Measurements from ENCODE around the gene LILRB4. TPM values are rescaled to one million over a fixed set of nuclear protein-coding genes. Genes with fewer than 3 reads are reported as not detected.

LILRB4 gene
- total and polyA plus RNA-seq, 9 of the 15 experiments (the other 6 are each of a cell fraction or from before 2014, with no cell fraction given) = not detected

DNA sequence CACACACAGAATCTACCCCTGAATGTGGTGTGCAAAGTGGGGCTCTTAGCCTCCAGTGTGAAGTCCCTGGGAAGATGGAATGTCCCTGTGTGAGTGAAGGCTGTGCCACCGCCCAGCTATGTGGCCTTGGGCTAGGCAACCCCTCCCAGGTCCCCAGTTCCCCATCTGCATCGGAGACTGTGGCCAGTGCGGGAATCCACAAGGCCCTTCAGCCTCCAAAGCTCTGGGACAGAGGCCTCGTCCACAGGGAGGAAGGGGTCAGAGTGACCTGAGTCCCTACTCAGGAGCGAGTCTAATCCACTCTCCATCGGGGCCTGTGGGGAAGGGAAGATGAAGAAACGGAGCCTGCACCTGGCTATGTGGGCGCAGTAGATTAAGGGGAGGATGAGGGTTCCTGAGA lies 42.1 kb downstream of the LILRB4 start:
- ChIA-PET POLR2A (no interaction called here), CTCF (ENCODE audit: low intra/inter-chr PET ratio) (no interaction called here)
- Histone ChIP-seq H4K20me1 (replicated peaks; ENCODE audit: control insufficient read depth, insufficient read depth, low read length) (0 out of 2 replicates have a peak, but pooled peaks cover 4% of the 10 kb centered on the region), H3K27ac (ENCODE audit: extremely low read depth, low read depth, low read length) (no peak overlapping the region), H3K9me1 (ENCODE audit: control insufficient read depth, insufficient read depth, low read length) (no peaks in the 10 kb centered on the region), H3K36me3 (ENCODE audit: control insufficient read depth, insufficient read depth, low read length) (no peaks in the 10 kb centered on the region), H3K4me1 (replicated peaks in 1 of 2; ENCODE audit: control insufficient read depth in 2 of 2, insufficient read depth in 2 of 2, low read length in 2 of 2) (no peaks in the 10 kb centered on the region; a peak in 2 of 5 replicates), H3K9me3 (replicated peaks; ENCODE audit: control insufficient read depth, insufficient read depth, low read depth, low read length) (no peaks in the 10 kb centered on the region), H3K27me3 (ENCODE audit: control insufficient read depth in 2 of 2, insufficient read depth in 2 of 2, low read length in 2 of 2) (peaks cover 0 to 17% of the 10 kb centered on the region in 2 experiments; a peak in 1 of 5 replicates), H3K4me3 (no peak overlapping the region), H3K79me2 (ENCODE audit: control insufficient read depth, insufficient read depth, low read length) (no peaks in the 10 kb centered on the region), H3K9ac (ENCODE audit: insufficient read depth in 1 of 2, low read depth in 2 of 2, low read length in 2 of 2) (no peak overlapping the region), H3K4me2 (ENCODE audit: insufficient read depth, low read length) (no peak overlapping the region), H2AFZ (ENCODE audit: low read depth, low read length) (no peak overlapping the region)
- intact Hi-C loops (cut with micrococcal nuclease) = no loop called here
- FAIRE-seq (no peak), ATAC-seq (no peak), DNase-seq (ENCODE audit: extremely low read depth in 1 of 4, low spot score in 3 of 4) (no peak)
- no peak for TF ChIP-seq ZZZ3 (IDR thresholded peaks at IDR 0.05)
- TF ChIP-seq FIP1L1 (IDR thresholded peaks at IDR 0.05; ENCODE audit: low read depth, low read length, poor library complexity, severe bottlenecking) = no peak
- no peak for TF ChIP-seq ZNF518B (CRISPR knock-in tag; IDR thresholded peaks at IDR 0.05)
- TF ChIP-seq, protein P1, sequence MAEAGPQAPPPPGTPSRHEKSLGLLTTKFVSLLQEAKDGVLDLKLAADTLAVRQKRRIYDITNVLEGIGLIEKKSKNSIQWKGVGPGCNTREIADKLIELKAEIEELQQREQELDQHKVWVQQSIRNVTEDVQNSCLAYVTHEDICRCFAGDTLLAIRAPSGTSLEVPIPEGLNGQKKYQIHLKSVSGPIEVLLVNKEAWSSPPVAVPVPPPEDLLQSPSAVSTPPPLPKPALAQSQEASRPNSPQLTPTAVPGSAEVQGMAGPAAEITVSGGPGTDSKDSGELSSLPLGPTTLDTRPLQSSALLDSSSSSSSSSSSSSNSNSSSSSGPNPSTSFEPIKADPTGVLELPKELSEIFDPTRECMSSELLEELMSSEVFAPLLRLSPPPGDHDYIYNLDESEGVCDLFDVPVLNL (CRISPR knock-in tag; IDR thresholded peaks at IDR 0.05; ENCODE audit: low read depth) = no peak
- no peak for TF ChIP-seq ZNF57 (CRISPR knock-in tag; IDR thresholded peaks at IDR 0.05)
- TF ChIP-seq NR4A1 (CRISPR knock-in tag; IDR thresholded peaks at IDR 0.05) = no peak
- TF ChIP-seq NR4A1 (tag; IDR thresholded peaks at IDR 0.05) = no peak
- TF ChIP-seq ZNF224 (CRISPR knock-in tag; IDR thresholded peaks at IDR 0.05) = no peak
- TF ChIP-seq, protein P2, sequence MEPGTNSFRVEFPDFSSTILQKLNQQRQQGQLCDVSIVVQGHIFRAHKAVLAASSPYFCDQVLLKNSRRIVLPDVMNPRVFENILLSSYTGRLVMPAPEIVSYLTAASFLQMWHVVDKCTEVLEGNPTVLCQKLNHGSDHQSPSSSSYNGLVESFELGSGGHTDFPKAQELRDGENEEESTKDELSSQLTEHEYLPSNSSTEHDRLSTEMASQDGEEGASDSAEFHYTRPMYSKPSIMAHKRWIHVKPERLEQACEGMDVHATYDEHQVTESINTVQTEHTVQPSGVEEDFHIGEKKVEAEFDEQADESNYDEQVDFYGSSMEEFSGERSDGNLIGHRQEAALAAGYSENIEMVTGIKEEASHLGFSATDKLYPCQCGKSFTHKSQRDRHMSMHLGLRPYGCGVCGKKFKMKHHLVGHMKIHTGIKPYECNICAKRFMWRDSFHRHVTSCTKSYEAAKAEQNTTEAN (CRISPR knock-in tag; IDR thresholded peaks at IDR 0.05) = no peak
- TF ChIP-seq RHOXF2B (CRISPR knock-in tag; conservative IDR thresholded peaks at IDR 0.05) = no peak
- no peak for TF ChIP-seq ZBTB34 (CRISPR knock-in tag; IDR thresholded peaks at IDR 0.05)
- no peak for TF ChIP-seq ZNF586 (CRISPR knock-in tag; conservative IDR thresholded peaks at IDR 0.05)
- no peak for TF ChIP-seq POLR3A (IDR thresholded peaks at IDR 0.05; ENCODE audit: borderline replicate concordance, extremely low read depth, insufficient read depth, insufficient read length)
- TF ChIP-seq NCOA6 (IDR thresholded peaks at IDR 0.05) = no peak
- no peak for TF ChIP-seq PURB (CRISPR knock-in tag; IDR thresholded peaks at IDR 0.05; ENCODE audit: low read depth)
- TF ChIP-seq GABPA (tag; conservative IDR thresholded peaks at IDR 0.05; ENCODE audit: low read depth) = no peak
- no peak for TF ChIP-seq ZBTB1 (CRISPR knock-in tag; IDR thresholded peaks at IDR 0.05; ENCODE audit: borderline replicate concordance, low read depth)
- no TSS peak for BruUV-seq (replicated peaks)
- in situ Hi-C loops (cut with MboI) = no loop called here
- WGBS (ENCODE audit: insufficient coverage, low coverage, missing lambda C conversion rate) = 17% methylated on average over 8 of the region's 8 CpGs

All from K562 (cell line).